ENCODE data around the gene GRM8.

GRM8 gene

GRCh38 chr7:126792521-126792920 is 460.2 kb downstream of the GRM8 start:
- no peak for TF ChIP-seq CTCF (IDR thresholded peaks at IDR 0.05; ENCODE audit: low read depth, low read length)
- DNase-seq (ENCODE audit: extremely low read depth, low read depth) = no peak

DNA sequence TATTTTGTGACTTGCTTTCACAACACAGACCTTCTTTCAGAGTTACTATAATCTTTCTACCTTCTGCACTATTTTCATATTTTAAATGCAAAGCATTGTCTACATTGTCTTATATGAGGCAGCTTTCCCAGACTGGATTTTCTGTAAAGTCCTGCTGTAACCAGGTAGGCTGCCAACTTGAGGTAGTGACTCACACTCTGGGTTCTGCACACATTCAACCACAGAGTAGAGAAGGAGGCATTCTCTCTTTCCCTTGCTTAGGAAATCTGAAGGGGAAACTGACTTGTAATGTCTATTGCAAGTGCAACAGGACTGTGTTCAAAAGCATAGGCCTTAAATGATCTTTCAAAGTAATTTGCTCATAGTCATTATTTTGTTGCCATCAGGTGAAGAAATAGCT is 461.4 kb downstream of the GRM8 start:
- no peak for TF ChIP-seq CTCF (IDR thresholded peaks at IDR 0.05; ENCODE audit: low read depth, low read length)
- DNase-seq (ENCODE audit: extremely low read depth, low read depth) = no peak

DNA sequence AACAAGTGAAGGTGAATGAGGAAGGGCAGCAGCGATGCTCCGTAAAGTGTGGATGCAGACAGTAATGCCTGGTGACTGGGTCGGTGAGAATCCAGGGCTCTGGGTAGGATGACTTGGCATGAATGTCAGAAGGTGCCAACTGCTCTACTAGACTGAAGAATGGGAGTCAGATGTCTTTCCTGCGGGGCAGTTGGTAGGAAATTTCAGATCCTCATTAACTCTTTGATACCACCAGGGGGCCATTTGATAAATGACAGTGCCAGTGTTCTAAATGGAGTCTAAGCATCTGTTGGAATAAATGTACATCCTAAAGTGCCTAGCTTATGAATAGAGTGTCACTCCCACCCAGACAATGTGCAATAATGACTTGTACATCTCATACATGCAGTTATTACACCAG is 462.0 kb downstream of the GRM8 start:
- no peak for TF ChIP-seq CTCF (IDR thresholded peaks at IDR 0.05; ENCODE audit: low read depth, low read length)
- no peak for DNase-seq (ENCODE audit: extremely low read depth, low read depth)

DNA sequence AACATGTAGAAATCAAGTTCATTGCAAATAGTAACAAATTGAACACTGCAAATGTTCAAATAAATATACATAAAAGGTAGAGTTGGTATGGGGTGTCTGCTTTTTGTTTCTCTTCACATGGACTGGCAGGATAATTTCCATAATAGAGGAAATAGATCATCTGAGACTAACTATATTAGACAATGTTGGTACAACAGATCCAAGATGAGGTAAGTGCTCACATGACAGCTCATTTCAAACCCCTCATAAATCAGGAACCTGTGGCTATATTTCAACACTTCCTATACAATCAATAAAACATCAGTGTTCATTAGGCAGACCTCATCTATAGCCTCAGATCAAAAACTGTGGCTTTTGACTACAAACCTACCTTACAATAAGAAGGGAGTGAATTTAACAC is 469.1 kb downstream of the GRM8 start:
- TF ChIP-seq CTCF (IDR thresholded peaks at IDR 0.05; ENCODE audit: low read depth, low read length) = no peak

DNA sequence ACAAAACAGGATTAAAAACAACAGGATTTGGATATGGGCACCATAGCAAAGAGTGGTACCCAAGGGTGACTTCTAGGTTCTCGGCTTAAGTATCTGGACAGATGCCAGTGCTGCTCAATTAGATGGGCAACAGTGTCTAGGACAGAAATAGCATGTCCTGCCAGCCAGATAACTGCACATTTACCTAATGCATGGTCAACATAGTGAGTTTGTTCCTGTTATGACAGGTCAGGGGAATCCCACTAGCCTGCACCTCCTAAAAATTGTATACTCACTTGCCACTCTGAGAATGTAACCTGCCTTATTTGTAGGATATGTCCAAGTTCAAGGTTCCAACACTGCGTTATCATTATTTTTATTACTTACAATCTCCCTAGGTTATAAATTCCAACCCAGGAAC is 471.7 kb downstream of the GRM8 start:
- no peak for TF ChIP-seq CTCF (IDR thresholded peaks at IDR 0.05; ENCODE audit: low read depth, low read length)
- DNase-seq (ENCODE audit: extremely low read depth, low read depth) = no peak

More for the DNA sequence above, 469.1 kb downstream of the GRM8 start:
- DNase-seq (ENCODE audit: extremely low read depth, low read depth) = no peak

- no peak for DNase-seq (ENCODE audit: extremely low read depth, low read depth)
- no peak for TF ChIP-seq CTCF (IDR thresholded peaks at IDR 0.05; ENCODE audit: low read depth, low read length)
Observed at GRCh38 chr7:126778101-126778500, 474.6 kb downstream of the GRM8 start.

DNA sequence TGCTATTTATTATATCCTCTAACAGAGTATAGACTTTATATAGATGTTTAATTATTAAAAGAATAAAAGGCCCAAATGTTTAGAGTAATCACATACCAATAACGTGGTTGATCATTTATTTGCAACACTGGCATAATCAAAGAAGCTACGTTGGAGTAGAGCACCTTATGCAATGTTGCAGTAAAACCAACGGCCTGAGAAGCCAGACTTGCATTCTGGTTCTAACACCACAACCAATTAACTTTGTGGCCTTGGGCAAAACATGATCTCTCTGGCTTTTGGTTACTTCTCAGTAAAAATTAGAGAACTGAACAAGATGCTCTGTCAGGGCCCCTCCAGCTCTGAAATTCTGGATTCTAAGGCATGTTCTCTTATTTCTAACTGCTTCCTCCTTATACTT is 476.2 kb downstream of the GRM8 start:
- no peak for TF ChIP-seq CTCF (IDR thresholded peaks at IDR 0.05; ENCODE audit: low read depth, low read length)
- DNase-seq (ENCODE audit: extremely low read depth, low read depth) = no peak
